HG02885 (cell line): Measurements from ENCODE around the gene FAM118B.

Experiments
- ATAC-seq: cut with Tn5 transposase; IDR thresholded peaks from one replicate; pipeline ENCODE4 v1.9.1; 2021; ENCODE audit warnings: mild to moderate bottlenecking; ENCODE audit not compliant: unreplicated experiment, poor library complexity

Gene FAM118B

GRCh38 chr11:126211236-126212088 is at the start of gene FAM118B, which contains the start of gene RPUSD4:
FAM118B (plus strand) TSS chr11:126211782; CDS start chr11:126235002, 23,220 bp downstream.
RPUSD4 (minus strand) TSS chr11:126211650; CDS start chr11:126211638, 12 bp downstream.
- ATAC-seq: peak; percentile 96

- ATAC-seq: no peak
These were observed 49.1 kb upstream of the FAM118B start for GRCh38 chr11:126162306-126163030.

- ATAC-seq: no peak
These were observed 48.4 kb upstream of the FAM118B start for GRCh38 chr11:126163074-126163700.

- no peak for ATAC-seq
These were observed 47.8 kb upstream of the FAM118B start for GRCh38 chr11:126163779-126164178.

- ATAC-seq: no peak
These were observed 46.8 kb upstream of the FAM118B start for GRCh38 chr11:126164781-126165180.

GRCh38 chr11:126165311-126165720 is 46.3 kb upstream of the FAM118B start:
- ATAC-seq: no peak

GRCh38 chr11:126165757-126166156 is 45.8 kb upstream of the FAM118B start:
- ATAC-seq: no peak

- ATAC-seq: no peak
These were observed 45.2 kb upstream of the FAM118B start for GRCh38 chr11:126166413-126166812.

- ATAC-seq: no peak
These were observed 44.1 kb upstream of the FAM118B start for GRCh38 chr11:126167488-126167887.

GRCh38 chr11:126169291-126169690 is 42.3 kb upstream of the FAM118B start:
- no peak for ATAC-seq

- ATAC-seq: no peak
These were observed 39.0 kb upstream of the FAM118B start for GRCh38 chr11:126172596-126173038.

GRCh38 chr11:126173257-126173656 is 38.3 kb upstream of the FAM118B start:
- peak; percentile 56 for ATAC-seq

- no peak for ATAC-seq
These were observed 36.8 kb upstream of the FAM118B start for GRCh38 chr11:126174816-126175215.

GRCh38 chr11:126175393-126175792 is 36.2 kb upstream of the FAM118B start:
- ATAC-seq: no peak

- no peak for ATAC-seq
These were observed 34.6 kb upstream of the FAM118B start for GRCh38 chr11:126176853-126177470.

GRCh38 chr11:126181939-126182730 is 29.4 kb upstream of the FAM118B start:
- ATAC-seq: no peak

- ATAC-seq: no peak
These were observed 28.7 kb upstream of the FAM118B start for GRCh38 chr11:126182787-126183445.

GRCh38 chr11:126185259-126186024 is 26.1 kb upstream of the FAM118B start:
- no peak for ATAC-seq
